ENCODE measurements around the gene FARSB.

FARSB gene

GRCh38 chr2:222561817-222562645 is 93.9 kb downstream of the FARSB start:
- DNase-seq (ENCODE audit: low read depth in 2 of 2, low spot score in 1 of 2): no peak

GRCh38 chr2:222561151-222561550 is 94.7 kb downstream of the FARSB start:
- no peak for DNase-seq (ENCODE audit: low read depth in 2 of 2, low spot score in 1 of 2)

- DNase-seq (ENCODE audit: low read depth in 2 of 2, low spot score in 1 of 2): no peak
These were observed 101.4 kb downstream of the FARSB start for GRCh38 chr2:222554517-222554916.

GRCh38 chr2:222548992-222549391 is 106.9 kb downstream of the FARSB start:
- no peak for DNase-seq (ENCODE audit: low read depth in 2 of 2, low spot score in 1 of 2)

- no peak for DNase-seq (ENCODE audit: low read depth in 2 of 2, low spot score in 1 of 2)
These were observed 108.8 kb downstream of the FARSB start for GRCh38 chr2:222547083-222547482.

GRCh38 chr2:222545823-222546795 is 109.8 kb downstream of the FARSB start:
- DNase-seq (ENCODE audit: low read depth in 2 of 2, low spot score in 1 of 2): no peak

GRCh38 chr2:222544661-222545060 is 111.2 kb downstream of the FARSB start:
- DNase-seq (ENCODE audit: low read depth in 2 of 2, low spot score in 1 of 2): no peak

- no peak for DNase-seq (ENCODE audit: low read depth in 2 of 2, low spot score in 1 of 2)
These were observed 117.4 kb downstream of the FARSB start for GRCh38 chr2:222538535-222538934.

- no peak for DNase-seq (ENCODE audit: low read depth in 2 of 2, low spot score in 1 of 2)
These were observed 120.4 kb downstream of the FARSB start for GRCh38 chr2:222535477-222535876.

GRCh38 chr2:222532315-222532714 is 123.6 kb downstream of the FARSB start:
- no peak for DNase-seq (ENCODE audit: low read depth in 2 of 2, low spot score in 1 of 2)

- no peak for DNase-seq (ENCODE audit: low read depth in 2 of 2, low spot score in 1 of 2)
These were observed 129.2 kb downstream of the FARSB start for GRCh38 chr2:222526480-222527277.

GRCh38 chr2:222525811-222526210 is 130.1 kb downstream of the FARSB start:
- no peak for DNase-seq (ENCODE audit: low read depth in 2 of 2, low spot score in 1 of 2)

- no peak for DNase-seq (ENCODE audit: low read depth in 2 of 2, low spot score in 1 of 2)
These were observed 131.9 kb downstream of the FARSB start for GRCh38 chr2:222523783-222524544.

GRCh38 chr2:222522082-222522481 is 133.8 kb downstream of the FARSB start:
- no peak for DNase-seq (ENCODE audit: low read depth in 2 of 2, low spot score in 1 of 2)

GRCh38 chr2:222521099-222521498 is 134.8 kb downstream of the FARSB start:
- DNase-seq (ENCODE audit: low read depth in 2 of 2, low spot score in 1 of 2): no peak

Data from stimulated activated CD8-positive, alpha-beta memory T cell treated with anti-CD3 and anti-CD28 coated beads, Interleukin-4, amount 100 ng/mL, for 4 hours (primary cell).